H9 (cell line): ENCODE measurements around the gene DDIAS. TPM values are rescaled to one million over a fixed set of nuclear protein-coding genes. Genes with fewer than 3 reads are reported as not detected.
A peak's percentile ranks its signal among the peaks of the same experiment; 100 is the strongest.

ENCODE experiments used
- DNase-seq: peaks from one replicate; pipeline ENCODE4 v3.0.0-alpha.2; 2017
- H2AFZ ChIP-seq: one replicate; pipeline ENCODE4 v1.6.1; 2013; ENCODE audit warnings: mild to moderate bottlenecking, low read length, control low read depth, moderate library complexity
- H2AK5ac ChIP-seq: 2 replicates; pipeline ENCODE4 v1.6.1; 2013; ENCODE audit warnings: low read length, control low read depth, mixed read lengths; ENCODE audit not compliant: insufficient read length
- H2BK120ac ChIP-seq: one replicate; pipeline ENCODE4 v1.6.1; 2013; ENCODE audit warnings: low read depth, mild to moderate bottlenecking, low read length, control low read depth, inconsistent platforms; ENCODE audit not compliant: poor library complexity, severe bottlenecking
- H2BK12ac ChIP-seq: 2 replicates; pipeline ENCODE4 v1.6.1; 2013; ENCODE audit warnings: low read length, control low read depth, mixed read lengths, low read depth; ENCODE audit not compliant: insufficient read length
- H2BK15ac ChIP-seq: 2 replicates; pipeline ENCODE4 v1.6.1; 2013; ENCODE audit warnings: low read depth, low read length, control low read depth
- H2BK20ac ChIP-seq: one replicate; pipeline ENCODE4 v1.6.1; 2013; ENCODE audit warnings: low read depth, mild to moderate bottlenecking, low read length, control low read depth, inconsistent platforms; ENCODE audit not compliant: poor library complexity, severe bottlenecking
- H2BK5ac ChIP-seq: 2 replicates; pipeline ENCODE4 v1.6.1; 2013; ENCODE audit warnings: low read length, control low read depth, mixed read lengths; ENCODE audit not compliant: insufficient read length
- H3K14ac ChIP-seq: 2 replicates; pipeline ENCODE4 v1.6.1; 2013; ENCODE audit warnings: low read length, control low read depth; ENCODE audit not compliant: insufficient read depth
- H3K18ac ChIP-seq: 2 replicates; pipeline ENCODE4 v1.6.1; 2013; ENCODE audit warnings: low read depth, mild to moderate bottlenecking, mixed read lengths, low read length, control low read depth; ENCODE audit not compliant: insufficient read length
- H3K23ac ChIP-seq: 2 replicates; pipeline ENCODE4 v1.6.1; 2013; ENCODE audit warnings: low read length, control low read depth, mixed read lengths, low read depth; ENCODE audit not compliant: insufficient read length
- H3K23me2 ChIP-seq: 2 replicates; pipeline ENCODE4 v1.6.1; 2013; ENCODE audit warnings: low read depth, mild to moderate bottlenecking, mixed read lengths, low read length, control low read depth; ENCODE audit not compliant: insufficient read length, poor library complexity, severe bottlenecking
- H3K27ac ChIP-seq: 2 replicates; pipeline ENCODE4 v1.5.1; 2013; ENCODE audit warnings: low read length, control low read depth, mixed read lengths, low read depth; ENCODE audit not compliant: insufficient read length
- H3K27me3 ChIP-seq: 2 replicates; pipeline ENCODE4 v1.6.1; 2013; ENCODE audit warnings: low read length, control low read depth, inconsistent platforms; ENCODE audit not compliant: insufficient read depth
- H3K4ac ChIP-seq: 2 replicates; pipeline ENCODE4 v1.6.1; 2013; ENCODE audit warnings: low read depth, mild to moderate bottlenecking, control low read depth, inconsistent platforms, low read length, moderate library complexity
- H3K4me1 ChIP-seq: 2 replicates; pipeline ENCODE4 v1.6.1; 2013; ENCODE audit warnings: low read length, control low read depth, inconsistent platforms; ENCODE audit not compliant: insufficient read depth
- H3K4me2 ChIP-seq: 2 replicates; pipeline ENCODE4 v1.6.1; 2013; ENCODE audit warnings: low read length, control low read depth, mixed read lengths; ENCODE audit not compliant: insufficient read length, insufficient read depth
- H3K56ac ChIP-seq: 2 replicates; pipeline ENCODE4 v1.6.1; 2013; ENCODE audit warnings: low read depth, mild to moderate bottlenecking, mixed read lengths, low read length, control low read depth; ENCODE audit not compliant: insufficient read length
- H3K79me1 ChIP-seq: 2 replicates; pipeline ENCODE4 v1.6.1; 2013; ENCODE audit warnings: low read depth, mild to moderate bottlenecking, moderate library complexity, low read length, control low read depth, inconsistent platforms; ENCODE audit not compliant: insufficient read depth, poor library complexity, severe bottlenecking
- H3K79me2 ChIP-seq: 2 replicates; pipeline ENCODE4 v1.6.1; 2013; ENCODE audit warnings: low read length, control low read depth, inconsistent platforms; ENCODE audit not compliant: insufficient read depth
- H3K9ac ChIP-seq: 2 replicates; pipeline ENCODE4 v1.6.1; 2013; ENCODE audit warnings: low read length, control low read depth, mixed read lengths; ENCODE audit not compliant: insufficient read length; ENCODE audit errors: extremely low read depth
- H3K9me3 ChIP-seq: one replicate; pipeline ENCODE4 v1.6.1; 2013; ENCODE audit warnings: low read depth, low read length, inconsistent platforms; ENCODE audit not compliant: control insufficient read depth
- H3T11ph ChIP-seq: one replicate; pipeline ENCODE4 v1.6.1; 2013; ENCODE audit warnings: mild to moderate bottlenecking, low read length, control low read depth, inconsistent platforms
- H4K20me1 ChIP-seq: one replicate; pipeline ENCODE4 v1.6.1; 2013; ENCODE audit not compliant: control insufficient read depth, insufficient read length, insufficient read depth
- H4K5ac ChIP-seq: 2 replicates; pipeline ENCODE4 v1.6.1; 2013; ENCODE audit warnings: low read depth, mild to moderate bottlenecking, mixed read lengths, low read length, control low read depth; ENCODE audit not compliant: insufficient read length
- H4K8ac ChIP-seq: replicated peaks from 2 replicates; pipeline ENCODE4 v1.6.1; 2013; ENCODE audit warnings: low read length, control low read depth, mixed read lengths, low read depth; ENCODE audit not compliant: insufficient read length
- H4K91ac ChIP-seq: 2 replicates; pipeline ENCODE4 v1.6.1; 2013; ENCODE audit warnings: low read depth, mild to moderate bottlenecking, moderate library complexity, mixed read lengths, low read length, control low read depth; ENCODE audit not compliant: insufficient read length
- H3K27ac Mint-ChIP-seq, 3 experiments: 2 replicates in 2 of 3; 3 replicates in 1 of 3; pipeline ENCODE4 v1.8.0; 2020 to 2021; ENCODE audit warnings: mixed read lengths in 3 of 3, mild to moderate bottlenecking in 1 of 3, moderate library complexity in 1 of 3
- H3K27me3 Mint-ChIP-seq: 2 replicates; pipeline ENCODE4 v1.8.0; 2021; ENCODE audit warnings: low read depth, mild to moderate bottlenecking, moderate library complexity, mixed read lengths
- H3K36me3 Mint-ChIP-seq, 3 experiments: 2 replicates in 2 of 3; 3 replicates in 1 of 3; pipeline ENCODE4 v1.8.0; 2020 to 2021; ENCODE audit warnings: low read depth in 3 of 3, mixed read lengths in 3 of 3; ENCODE audit not compliant: insufficient read depth in 1 of 3
- H3K4me1 Mint-ChIP-seq, 2 experiments: 2 replicates each; pipeline ENCODE4 v1.8.0; 2020; ENCODE audit warnings: mixed read lengths in 2 of 2
- H3K4me3 Mint-ChIP-seq, 2 experiments: 2 replicates in 1 of 2; 3 replicates in 1 of 2; pipeline ENCODE4 v1.8.0; 2020 to 2021; ENCODE audit warnings: mild to moderate bottlenecking in 2 of 2, mixed read lengths in 2 of 2, moderate library complexity in 1 of 2
- H3K9me3 Mint-ChIP-seq, 2 experiments: 2 replicates in 1 of 2; 3 replicates in 1 of 2; pipeline ENCODE4 v1.8.0; 2020; ENCODE audit warnings: mild to moderate bottlenecking in 2 of 2, mixed read lengths in 2 of 2, moderate library complexity in 1 of 2
- WGBS: extraction: QIAGEN DNeasy Blood & Tissue Kit; methylation state at CpG from one replicate; pipeline ENCODE4 v1.1.7; 2013; ENCODE audit warnings: missing lambda C conversion rate, low lambda C conversion rate, mixed read lengths; ENCODE audit not compliant: insufficient read length; ENCODE audit errors: extremely low coverage; 5-methylcytosine and 5-hydroxymethylcytosine counted together
- total RNA-seq: library from RNA; stranded (reverse); gene quantifications from 2 replicates; pipeline ENCODE4 v1.2.1, GENCODE V29; 2021
- TF ChIP-seq, protein P1 (sequence below): fragments of 200-600 bp; sonication (generic); conservative IDR thresholded peaks from 3 replicates; pipeline ENCODE4 v1.8.0; 2021; ENCODE audit warnings: antibody characterized with exemption, mild to moderate bottlenecking

DDIAS gene
- total RNA-seq, 1 experiment from 2014 or later, result 18.6 TPM

DNA sequence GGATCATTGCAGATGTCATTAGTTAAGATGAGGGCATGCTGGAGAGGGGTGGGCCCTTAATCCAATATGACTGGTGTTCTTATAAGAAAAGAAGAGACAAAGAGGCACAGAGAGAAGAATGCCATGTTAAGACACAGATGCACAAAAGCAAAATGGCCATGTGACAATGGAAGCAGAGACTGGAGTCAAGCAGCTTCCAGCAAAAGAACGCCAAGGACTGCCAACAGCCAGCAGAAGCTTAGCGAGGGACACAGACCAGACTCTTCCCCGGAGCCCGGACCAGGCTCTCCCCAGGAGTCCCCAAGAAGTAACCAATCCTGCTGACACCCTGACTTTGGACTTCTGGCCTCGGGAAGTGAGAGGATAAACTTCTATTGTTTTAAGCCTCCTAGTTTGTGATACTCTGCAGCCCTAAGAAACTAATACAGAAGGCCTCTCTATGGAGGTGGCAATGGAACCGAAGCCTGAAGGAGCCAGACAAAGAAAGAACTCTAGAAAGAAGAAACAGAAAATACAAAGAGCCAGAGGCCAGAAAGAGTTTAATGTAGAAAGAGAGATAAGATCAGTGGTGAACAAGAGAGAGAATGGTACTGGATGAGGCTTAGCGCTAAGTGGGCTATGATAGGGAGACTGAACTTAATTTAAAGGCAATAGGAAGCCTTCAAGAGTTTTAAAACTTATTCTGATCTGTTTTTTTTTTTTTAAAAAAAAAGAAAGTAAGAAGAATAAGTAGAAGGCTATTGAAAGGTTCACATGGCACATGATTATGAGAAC, 29.0 kb upstream of the DDIAS start:
- Histone ChIP-seq H3K18ac (no peak overlapping the region), H3K4ac (no peak overlapping the region), H2BK120ac (no peak overlapping the region), H3K9ac (no peak overlapping the region), H3K23me2 (no peaks in the 10 kb centered on the region), H3K79me2 (no peaks in the 10 kb centered on the region), H3K14ac (no peak overlapping the region), H2BK20ac (no peak overlapping the region), H3K4me1 (peaks cover 2% of the 10 kb centered on the region; the same call in 1 of the 2 replicates), H3K27me3 (no peaks in the 10 kb centered on the region), H4K20me1 (no peaks in the 10 kb centered on the region), H3K56ac (no peak overlapping the region), H2BK5ac (no peak overlapping the region), H2BK12ac (no peak overlapping the region), H2AFZ (no peak overlapping the region), H3K27ac (no peak overlapping the region), H4K5ac (no peak overlapping the region), H2AK5ac (no peak overlapping the region), H3T11ph (no peak overlapping the region), H2BK15ac (no peak overlapping the region), H4K8ac (no peak overlapping the region), H3K4me2 (no peak overlapping the region), H3K23ac (no peak overlapping the region), H3K79me1 (no peaks in the 10 kb centered on the region), H4K91ac (no peak overlapping the region), H3K9me3 (no peaks in the 10 kb centered on the region)
- WGBS, result no CpG with 5 or more reads among the region's 7 CpGs
- TF ChIP-seq, protein P1, sequence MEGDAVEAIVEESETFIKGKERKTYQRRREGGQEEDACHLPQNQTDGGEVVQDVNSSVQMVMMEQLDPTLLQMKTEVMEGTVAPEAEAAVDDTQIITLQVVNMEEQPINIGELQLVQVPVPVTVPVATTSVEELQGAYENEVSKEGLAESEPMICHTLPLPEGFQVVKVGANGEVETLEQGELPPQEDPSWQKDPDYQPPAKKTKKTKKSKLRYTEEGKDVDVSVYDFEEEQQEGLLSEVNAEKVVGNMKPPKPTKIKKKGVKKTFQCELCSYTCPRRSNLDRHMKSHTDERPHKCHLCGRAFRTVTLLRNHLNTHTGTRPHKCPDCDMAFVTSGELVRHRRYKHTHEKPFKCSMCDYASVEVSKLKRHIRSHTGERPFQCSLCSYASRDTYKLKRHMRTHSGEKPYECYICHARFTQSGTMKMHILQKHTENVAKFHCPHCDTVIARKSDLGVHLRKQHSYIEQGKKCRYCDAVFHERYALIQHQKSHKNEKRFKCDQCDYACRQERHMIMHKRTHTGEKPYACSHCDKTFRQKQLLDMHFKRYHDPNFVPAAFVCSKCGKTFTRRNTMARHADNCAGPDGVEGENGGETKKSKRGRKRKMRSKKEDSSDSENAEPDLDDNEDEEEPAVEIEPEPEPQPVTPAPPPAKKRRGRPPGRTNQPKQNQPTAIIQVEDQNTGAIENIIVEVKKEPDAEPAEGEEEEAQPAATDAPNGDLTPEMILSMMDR, result no peak
- Mint-ChIP-seq H3K4me1 (peaks cover 14 to 15% of the 10 kb centered on the region in 2 experiments), H3K9me3 (peaks cover 7 to 8% of the 10 kb centered on the region in 2 experiments), H3K36me3 (peaks cover 5 to 12% (median 9%) of the 10 kb centered on the region in 3 experiments; a peak in 5 of 7 replicates), H3K27ac (peak overlapping the region in 1 of 3 experiments; percentile 17; a peak in 1 of 7 replicates), H3K27me3 (no peaks in the 10 kb centered on the region), H3K4me3 (no peak overlapping the region)
- DNase-seq, result no peak
